ENCODE results near the gene NOD1.
"Not testable (repeated sequence)": the region's sequence is repeated elsewhere in the genome, so short reads cannot be mapped to it uniquely, and the experiment has no call there.

Gene NOD1, protein sequence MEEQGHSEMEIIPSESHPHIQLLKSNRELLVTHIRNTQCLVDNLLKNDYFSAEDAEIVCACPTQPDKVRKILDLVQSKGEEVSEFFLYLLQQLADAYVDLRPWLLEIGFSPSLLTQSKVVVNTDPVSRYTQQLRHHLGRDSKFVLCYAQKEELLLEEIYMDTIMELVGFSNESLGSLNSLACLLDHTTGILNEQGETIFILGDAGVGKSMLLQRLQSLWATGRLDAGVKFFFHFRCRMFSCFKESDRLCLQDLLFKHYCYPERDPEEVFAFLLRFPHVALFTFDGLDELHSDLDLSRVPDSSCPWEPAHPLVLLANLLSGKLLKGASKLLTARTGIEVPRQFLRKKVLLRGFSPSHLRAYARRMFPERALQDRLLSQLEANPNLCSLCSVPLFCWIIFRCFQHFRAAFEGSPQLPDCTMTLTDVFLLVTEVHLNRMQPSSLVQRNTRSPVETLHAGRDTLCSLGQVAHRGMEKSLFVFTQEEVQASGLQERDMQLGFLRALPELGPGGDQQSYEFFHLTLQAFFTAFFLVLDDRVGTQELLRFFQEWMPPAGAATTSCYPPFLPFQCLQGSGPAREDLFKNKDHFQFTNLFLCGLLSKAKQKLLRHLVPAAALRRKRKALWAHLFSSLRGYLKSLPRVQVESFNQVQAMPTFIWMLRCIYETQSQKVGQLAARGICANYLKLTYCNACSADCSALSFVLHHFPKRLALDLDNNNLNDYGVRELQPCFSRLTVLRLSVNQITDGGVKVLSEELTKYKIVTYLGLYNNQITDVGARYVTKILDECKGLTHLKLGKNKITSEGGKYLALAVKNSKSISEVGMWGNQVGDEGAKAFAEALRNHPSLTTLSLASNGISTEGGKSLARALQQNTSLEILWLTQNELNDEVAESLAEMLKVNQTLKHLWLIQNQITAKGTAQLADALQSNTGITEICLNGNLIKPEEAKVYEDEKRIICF

GRCh38 chr7:30478349-30479201 lies at the start of gene NOD1:
TSS of gene NOD1 (minus strand) at chr7:30478784. CDS start at chr7:30456921, 21,863 bp downstream.
- peak; percentile 43 for DNase-seq

- DNase-seq, result not testable (repeated sequence)
Observed at GRCh38 chr7:30527297-30527696, 48.7 kb upstream of the NOD1 start.

GRCh38 chr7:30526163-30526562 lies 47.6 kb upstream of the NOD1 start:
- no peak for DNase-seq

DNA sequence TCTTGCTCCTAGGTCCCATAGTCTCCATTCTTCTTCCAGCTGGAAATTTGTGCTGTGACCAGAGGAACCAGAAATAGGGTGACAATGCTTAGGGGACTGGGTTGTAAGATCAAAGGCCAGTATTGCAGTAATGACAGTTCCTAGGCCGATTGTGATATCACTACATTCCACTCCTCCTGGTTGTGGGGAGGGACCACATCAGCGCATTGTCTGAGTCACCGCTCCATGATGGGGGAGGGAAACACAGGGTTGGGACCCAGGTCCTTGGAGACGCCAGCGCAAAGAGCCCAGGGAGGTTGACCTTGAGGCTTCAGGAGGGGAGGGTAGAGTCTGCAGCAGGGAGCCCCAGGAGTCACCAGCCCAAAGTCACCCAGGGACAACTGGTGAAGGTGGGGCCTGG lies 46.8 kb upstream of the NOD1 start:
- no peak for DNase-seq

DNA sequence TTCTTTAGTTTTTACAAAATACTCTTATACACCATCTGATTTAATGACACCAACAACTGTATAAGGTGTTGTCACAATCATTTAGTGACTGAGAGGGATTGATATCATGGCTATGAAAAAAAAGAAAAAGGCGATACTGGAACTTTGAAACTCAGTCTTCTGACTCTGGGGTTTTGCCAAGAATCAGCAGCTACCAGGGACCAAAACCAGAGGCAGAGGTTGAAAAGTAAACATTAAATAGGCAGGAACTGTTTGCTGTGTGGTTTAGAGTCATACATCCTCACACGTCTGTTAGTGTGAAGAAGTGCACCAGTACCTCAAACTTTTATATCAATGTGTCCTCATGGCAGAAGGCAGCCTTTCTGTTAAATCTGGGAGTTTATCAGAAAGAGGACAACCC lies 46.0 kb upstream of the NOD1 start:
- no peak for DNase-seq

GRCh38 chr7:30523466-30523865 lies 44.9 kb upstream of the NOD1 start:
- DNase-seq, result no peak

DNA sequence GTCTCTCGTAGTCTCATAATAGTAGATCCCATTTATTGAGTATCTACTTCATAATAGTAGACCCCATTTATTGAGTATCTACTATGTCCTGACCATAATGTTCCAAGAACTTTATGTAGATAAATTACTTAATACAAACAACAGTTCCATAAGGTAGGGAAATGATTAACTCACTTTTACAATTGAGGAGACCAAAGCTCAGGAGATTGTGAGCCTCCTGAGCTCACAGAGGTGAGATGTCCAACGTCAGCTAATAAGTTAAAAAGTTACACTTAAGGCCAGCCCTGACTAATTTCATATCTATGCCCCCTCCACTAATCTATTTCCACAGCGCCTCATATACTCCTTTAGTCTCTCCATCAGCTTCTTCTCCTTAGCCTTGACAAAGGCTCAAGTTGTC lies 43.6 kb upstream of the NOD1 start:
- DNase-seq, result no peak

- DNase-seq, result no peak
Observed at GRCh38 chr7:30521532-30521931, 42.9 kb upstream of the NOD1 start.

- no peak for DNase-seq
Observed at GRCh38 chr7:30519122-30519521, 40.5 kb upstream of the NOD1 start.

GRCh38 chr7:30515761-30516160 lies 37.2 kb upstream of the NOD1 start:
- DNase-seq, result no peak

DNA sequence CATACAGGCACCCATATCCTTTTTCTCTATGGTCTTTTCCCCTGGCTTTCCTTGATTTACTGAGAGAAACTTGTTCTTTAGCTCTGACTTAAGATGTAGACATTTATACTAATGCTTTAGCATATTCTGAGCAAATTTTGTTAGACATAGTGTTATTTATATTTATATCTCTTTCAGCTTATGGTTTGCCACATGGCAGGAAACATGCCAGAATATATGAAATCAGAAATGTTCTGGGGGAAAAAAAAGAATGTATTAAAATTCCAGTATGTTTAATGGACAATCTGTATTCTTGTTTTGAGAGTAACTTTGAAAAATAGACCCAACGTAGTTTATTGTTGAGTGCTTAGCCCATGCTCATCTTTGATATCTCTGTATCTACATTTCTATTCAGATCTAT lies 36.2 kb upstream of the NOD1 start:
- DNase-seq, result no peak

GRCh38 chr7:30514177-30514576 lies 35.6 kb upstream of the NOD1 start:
- DNase-seq, result no peak

- DNase-seq, result no peak
Observed at GRCh38 chr7:30513762-30514161, 35.2 kb upstream of the NOD1 start.

DNA sequence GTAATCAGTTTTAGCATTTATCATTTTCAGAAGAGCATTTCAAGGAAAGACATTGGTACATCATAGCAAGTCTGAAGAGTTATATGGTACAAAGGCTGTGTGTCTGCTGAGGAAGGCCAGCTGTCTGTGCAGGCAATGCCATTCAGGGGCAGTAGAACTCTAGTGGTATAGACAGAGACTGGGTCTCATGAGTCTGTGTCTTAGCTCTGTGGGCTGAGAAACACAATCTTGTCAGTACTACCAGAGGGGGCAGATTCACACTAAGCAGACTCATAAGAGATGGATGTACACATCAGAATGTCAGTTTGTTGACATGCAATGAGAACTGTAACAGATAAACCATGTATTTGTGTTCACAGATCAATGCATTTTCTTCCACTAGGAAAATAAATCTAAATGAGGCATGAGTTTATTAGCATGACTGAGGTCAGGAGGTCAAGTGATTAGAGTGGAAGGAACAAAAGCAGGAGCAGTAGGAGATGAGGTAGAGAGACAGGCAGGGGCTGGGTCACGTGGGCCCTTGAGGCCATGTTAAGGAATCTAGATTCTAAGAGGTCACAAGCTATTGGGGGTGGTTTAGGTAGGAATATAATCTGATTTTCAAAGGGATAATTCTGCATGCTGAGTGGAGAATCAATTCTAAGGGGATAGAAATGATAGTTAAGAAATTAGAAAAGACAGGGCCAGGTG lies 33.5 kb upstream of the NOD1 start:
- DNase-seq, result no peak

- no peak for DNase-seq
Observed at GRCh38 chr7:30511494-30511893, 32.9 kb upstream of the NOD1 start.

DNA sequence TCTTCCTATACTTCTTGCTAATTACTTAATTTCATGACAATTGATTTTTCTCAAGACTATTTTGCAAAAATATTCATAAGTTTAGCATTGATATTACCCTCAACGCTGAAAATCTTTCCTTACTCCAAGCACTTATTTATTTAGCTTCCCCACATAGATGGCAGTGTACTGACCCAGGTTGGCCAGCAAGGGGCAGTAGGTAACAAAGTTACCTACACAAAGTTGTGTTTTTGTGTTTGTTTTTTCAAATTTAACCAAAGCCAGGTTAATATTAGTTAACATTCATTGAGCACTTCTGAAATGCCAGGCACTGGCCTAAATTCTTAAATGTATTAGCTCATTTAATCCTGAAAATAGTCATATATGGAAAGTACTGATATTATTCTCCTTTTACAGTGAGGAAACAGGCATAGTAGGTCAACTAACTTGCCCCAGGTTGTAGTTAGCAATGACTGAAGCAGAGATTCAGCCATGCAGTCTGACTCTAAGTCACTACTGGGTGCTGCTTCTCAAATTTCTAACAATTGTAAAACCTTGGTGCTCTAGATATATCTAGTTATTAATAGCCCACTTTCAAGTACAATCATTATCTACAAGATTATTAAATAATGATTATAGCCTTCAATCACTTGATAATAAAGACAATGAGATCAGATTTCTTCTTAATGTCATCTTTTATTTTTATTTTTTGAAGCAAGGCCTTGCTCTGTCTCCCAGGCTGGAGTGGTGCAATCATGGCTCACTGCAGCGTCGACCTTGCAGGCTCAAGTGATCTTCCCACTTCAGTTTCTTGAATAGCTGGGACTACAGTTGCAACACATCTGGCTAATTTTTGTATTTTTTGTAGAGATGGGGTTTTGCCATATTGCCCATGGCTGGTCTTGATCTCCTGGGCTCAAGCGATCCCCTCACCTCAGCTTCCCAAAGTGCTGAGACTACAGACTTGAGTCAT lies 31.8 kb upstream of the NOD1 start:
- DNase-seq, result peak; percentile 24

GRCh38 chr7:30509171-30509857 lies 30.7 kb upstream of the NOD1 start:
- not testable (repeated sequence) for DNase-seq

DNA sequence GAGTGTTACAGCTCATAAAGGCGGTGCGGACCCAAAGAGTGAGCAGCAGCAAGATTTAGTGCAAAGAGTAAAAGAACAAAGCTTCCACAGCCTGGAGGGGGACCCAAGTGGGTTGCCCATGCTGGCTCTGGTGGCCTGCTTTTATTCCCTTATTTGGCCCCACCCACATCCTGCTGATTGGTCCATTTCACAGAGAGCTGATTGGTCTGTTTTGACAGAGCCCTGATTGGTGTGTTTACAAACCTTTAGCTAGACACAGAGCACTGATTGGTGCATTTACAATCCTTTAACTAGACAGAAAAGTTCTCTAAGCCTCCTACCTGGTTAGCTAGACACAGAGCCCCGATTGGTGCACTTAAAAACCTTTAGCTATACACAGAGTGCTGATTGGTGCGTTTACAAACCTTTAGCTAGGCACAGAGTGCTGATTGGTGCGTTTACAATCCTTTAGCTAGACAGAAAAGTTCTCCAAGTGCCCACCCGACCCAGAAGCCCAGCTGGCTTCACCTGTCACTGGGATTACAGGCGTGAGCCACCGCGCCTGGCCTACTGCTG lies 28.8 kb upstream of the NOD1 start:
- DNase-seq, result not testable (repeated sequence)

GRCh38 chr7:30505174-30505697 lies 26.7 kb upstream of the NOD1 start:
- DNase-seq, result no peak

All from NCI-H1694 (cell line).